Fibroblast of lung (primary cell): ENCODE data around the gene TGFB2. TPM values are rescaled to one million over a fixed set of nuclear protein-coding genes. Genes with fewer than 3 reads are reported as not detected.

ENCODE experiments used
- DNase-seq, 2 donors: peaks; one replicate each; pipeline versions ENCODE4 v3.0.0 to v3.0.0-alpha.2; 2010; ENCODE audit warnings: low read depth in 2 of 2
- H2AFZ ChIP-seq: 2 replicates; pipeline ENCODE4 v1.5.1; 2012; ENCODE audit warnings: low read length, control low read depth, inconsistent platforms
- H3K27ac ChIP-seq: 2 replicates; pipeline ENCODE4 v1.5.1; 2011; ENCODE audit warnings: low read length, control low read depth; ENCODE audit not compliant: insufficient read depth
- H3K27me3 ChIP-seq: 2 replicates; pipeline ENCODE4 v1.5.1; 2011; ENCODE audit warnings: mild to moderate bottlenecking, low read length; ENCODE audit not compliant: control insufficient read depth, insufficient read depth
- H3K36me3 ChIP-seq: 2 replicates; pipeline ENCODE4 v1.5.1; 2011; ENCODE audit warnings: low read length; ENCODE audit not compliant: control insufficient read depth, insufficient read depth
- H3K4me1 ChIP-seq: 2 replicates; pipeline ENCODE4 v1.5.1; 2011; ENCODE audit warnings: low read length; ENCODE audit not compliant: control insufficient read depth, insufficient read depth; ENCODE audit errors: extremely low read depth
- H3K4me2 ChIP-seq: 2 replicates; pipeline ENCODE4 v1.5.1; 2011; ENCODE audit warnings: low read length, control low read depth; ENCODE audit not compliant: insufficient read depth; ENCODE audit errors: extremely low read depth
- H3K4me3 ChIP-seq, 4 experiments: fragments of 200-600 bp in 1 of 4; sonication (generic) in 1 of 4; replicated peaks in 1 of 4; 2 replicates each; pipeline ENCODE4 v1.5.1; 2011 to 2016; ENCODE audit warnings: low read length in 4 of 4, low read depth in 3 of 4, mild to moderate bottlenecking in 3 of 4, control low read depth in 2 of 4, inconsistent platforms in 1 of 4, mixed read lengths in 1 of 4; ENCODE audit not compliant: insufficient read depth in 1 of 4; ENCODE audit errors: control extremely low read depth in 1 of 4
- H3K79me2 ChIP-seq: 2 replicates; pipeline ENCODE4 v1.5.1; 2012; ENCODE audit warnings: mild to moderate bottlenecking, low read length, inconsistent platforms; ENCODE audit not compliant: control insufficient read depth, insufficient read depth
- H3K9ac ChIP-seq: 2 replicates; pipeline ENCODE4 v1.5.1; 2011; ENCODE audit warnings: mild to moderate bottlenecking, low read length, control low read depth; ENCODE audit not compliant: insufficient read depth
- H3K9me3 ChIP-seq: 2 replicates; pipeline ENCODE4 v1.5.1; 2012; ENCODE audit warnings: low read depth, low read length; ENCODE audit not compliant: control insufficient read depth, insufficient read depth
- H4K20me1 ChIP-seq: 2 replicates; pipeline ENCODE4 v1.5.1; 2011; ENCODE audit warnings: low read length; ENCODE audit not compliant: control insufficient read depth, insufficient read depth; ENCODE audit errors: extremely low read depth
- EZH2 ChIP-seq: IDR thresholded peaks from 2 replicates; pipeline ENCODE4 v1.5.1; 2012; ENCODE audit warnings: low read length, control low read depth, mild to moderate bottlenecking; ENCODE audit errors: missing control alignments
- polyA plus RNA-seq, 2 donors: library from polyadenylated mRNA; depleted of rRNA in 1 of 2; stranded (reverse) in 1 of 2; unstranded in 1 of 2; fragments of >200 nt; gene quantifications; 2 replicates each; pipeline ENCODE4 v1.2.1, GENCODE V29; 2011 to 2012; ENCODE audit warnings: missing spikeins in 1 of 2
- total RNA-seq: library from RNA; depleted of rRNA; stranded (reverse); fragments of >200 nt; gene quantifications from 2 replicates; pipeline ENCODE4 v1.2.1, GENCODE V29; 2014
- TF ChIP-seq, protein P1 (sequence below), 2 donors: IDR thresholded peaks in 1 of 2; conservative IDR thresholded peaks in 1 of 2; 1 replicate in 1 of 2; 2 replicates in 1 of 2; pipeline ENCODE4 v1.5.1; 2011 to 2012; ENCODE audit warnings: low read length in 2 of 2, control low read depth in 1 of 2, inconsistent platforms in 1 of 2, low read depth in 1 of 2, mild to moderate bottlenecking in 1 of 2

The TGFB2 gene
- total and polyA plus RNA-seq, 2 donors (not counting 1 experiment from before 2014, with no cell fraction given), result 13.9 to 29.1 TPM

DNA sequence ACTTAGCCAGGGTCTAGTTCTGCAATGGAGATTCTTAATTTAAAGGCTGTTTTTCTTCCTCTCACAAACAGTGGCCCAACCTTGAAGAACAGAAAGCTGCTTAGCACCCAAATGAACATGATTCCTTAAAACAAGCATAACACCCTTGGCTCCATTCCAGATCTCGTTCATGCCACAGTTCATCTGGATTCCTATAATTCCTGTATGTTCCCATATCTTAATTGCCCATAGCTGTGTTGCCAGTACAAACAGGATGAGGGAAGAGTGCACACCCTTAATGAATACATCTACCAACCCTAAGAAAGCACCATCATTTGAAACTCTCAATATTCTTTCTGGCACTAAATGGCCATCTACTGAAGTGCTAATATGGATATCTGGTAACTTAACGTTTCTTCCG lies 45.5 kb downstream of the TGFB2 start:
- Histone ChIP-seq H3K27ac (no peak overlapping the region), H3K79me2 (no peaks in the 10 kb centered on the region), H3K4me2 (no peak overlapping the region), H3K9ac (no peak overlapping the region), H2AFZ (no peak overlapping the region), H3K27me3 (no peaks in the 10 kb centered on the region), H3K36me3 (no peaks in the 10 kb centered on the region), H4K20me1 (no peaks in the 10 kb centered on the region), H3K4me3 (no peak overlapping the region), H3K9me3 (no peaks in the 10 kb centered on the region), H3K4me1 (no peaks in the 10 kb centered on the region)
- DNase-seq, result peak in 1 of 2 donors; percentile 84
- TF ChIP-seq EZH2, result no peak
- TF ChIP-seq, protein P1, sequence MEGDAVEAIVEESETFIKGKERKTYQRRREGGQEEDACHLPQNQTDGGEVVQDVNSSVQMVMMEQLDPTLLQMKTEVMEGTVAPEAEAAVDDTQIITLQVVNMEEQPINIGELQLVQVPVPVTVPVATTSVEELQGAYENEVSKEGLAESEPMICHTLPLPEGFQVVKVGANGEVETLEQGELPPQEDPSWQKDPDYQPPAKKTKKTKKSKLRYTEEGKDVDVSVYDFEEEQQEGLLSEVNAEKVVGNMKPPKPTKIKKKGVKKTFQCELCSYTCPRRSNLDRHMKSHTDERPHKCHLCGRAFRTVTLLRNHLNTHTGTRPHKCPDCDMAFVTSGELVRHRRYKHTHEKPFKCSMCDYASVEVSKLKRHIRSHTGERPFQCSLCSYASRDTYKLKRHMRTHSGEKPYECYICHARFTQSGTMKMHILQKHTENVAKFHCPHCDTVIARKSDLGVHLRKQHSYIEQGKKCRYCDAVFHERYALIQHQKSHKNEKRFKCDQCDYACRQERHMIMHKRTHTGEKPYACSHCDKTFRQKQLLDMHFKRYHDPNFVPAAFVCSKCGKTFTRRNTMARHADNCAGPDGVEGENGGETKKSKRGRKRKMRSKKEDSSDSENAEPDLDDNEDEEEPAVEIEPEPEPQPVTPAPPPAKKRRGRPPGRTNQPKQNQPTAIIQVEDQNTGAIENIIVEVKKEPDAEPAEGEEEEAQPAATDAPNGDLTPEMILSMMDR (conservative IDR thresholded peaks at IDR 0.05 in 1 of 2, IDR thresholded peaks at IDR 0.05 in 1 of 2; ENCODE audit: low read depth in 1 of 2, low read length in 2 of 2), result no peak

DNA sequence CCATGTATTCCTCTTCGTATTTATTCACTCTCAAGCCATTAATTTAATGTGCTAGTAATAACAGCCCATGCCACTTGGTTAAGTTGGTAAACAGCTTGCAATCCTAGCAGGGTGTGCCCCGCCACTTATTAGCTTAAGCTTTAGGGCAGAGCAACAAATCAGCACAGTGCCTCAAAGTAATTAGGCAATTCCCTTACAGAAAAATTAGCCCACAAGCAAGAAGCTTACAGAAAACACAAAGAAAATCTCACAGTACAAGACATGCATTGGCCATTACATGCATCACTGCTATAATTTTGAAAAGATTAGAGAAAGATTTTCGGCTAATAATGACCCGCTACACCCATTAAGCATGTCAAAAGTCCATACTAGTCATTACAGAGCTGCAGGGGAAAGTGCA lies 47.6 kb downstream of the TGFB2 start:
- H2AFZ ChIP-seq, result no peak overlapping the region
- TF ChIP-seq EZH2, result no peak
- TF ChIP-seq, protein P1 (conservative IDR thresholded peaks at IDR 0.05 in 1 of 2, IDR thresholded peaks at IDR 0.05 in 1 of 2; ENCODE audit: low read depth in 1 of 2, low read length in 2 of 2), result no peak
- no peaks in the 10 kb centered on the region for H3K36me3 ChIP-seq
- no peak overlapping the region for H3K4me3 ChIP-seq
- H3K79me2 ChIP-seq, result no peaks in the 10 kb centered on the region
- H3K4me2 ChIP-seq, result no peak overlapping the region
- no peak overlapping the region for H3K27ac ChIP-seq
- H3K9me3 ChIP-seq, result no peaks in the 10 kb centered on the region
- H3K27me3 ChIP-seq, result no peaks in the 10 kb centered on the region
- no peak for DNase-seq
- no peaks in the 10 kb centered on the region for H4K20me1 ChIP-seq
- no peaks in the 10 kb centered on the region for H3K4me1 ChIP-seq
- no peak overlapping the region for H3K9ac ChIP-seq

DNA sequence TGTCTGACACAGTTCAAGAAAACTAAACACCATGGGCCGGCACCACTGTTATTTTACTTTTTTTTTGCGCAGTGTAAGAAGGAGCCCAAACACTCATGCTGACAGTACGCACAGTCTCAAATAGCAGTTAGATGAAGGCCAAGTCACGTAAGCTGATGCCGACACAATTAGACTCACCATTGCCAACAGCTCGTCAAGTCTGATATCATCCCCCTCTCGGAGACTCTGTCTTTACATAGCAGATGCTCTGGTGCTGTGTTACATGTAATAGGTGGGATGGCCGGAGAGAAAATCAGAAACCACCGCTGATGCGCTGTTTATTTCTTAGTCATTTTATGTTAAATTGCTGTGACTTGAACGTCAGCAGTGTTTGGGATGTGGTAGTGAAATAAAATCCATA lies 49.3 kb downstream of the TGFB2 start:
- Histone ChIP-seq H3K9ac (no peak overlapping the region), H3K79me2 (no peaks in the 10 kb centered on the region), H3K4me3 (no peak overlapping the region), H3K4me1 (no peaks in the 10 kb centered on the region), H2AFZ (no peak overlapping the region), H3K9me3 (no peaks in the 10 kb centered on the region), H3K27ac (no peak overlapping the region), H3K27me3 (no peaks in the 10 kb centered on the region), H3K4me2 (no peak overlapping the region), H3K36me3 (no peaks in the 10 kb centered on the region), H4K20me1 (no peaks in the 10 kb centered on the region)
- peak in 1 of 2 donors; percentile 40 for DNase-seq
- TF ChIP-seq EZH2, result no peak
- TF ChIP-seq, protein P1 (conservative IDR thresholded peaks at IDR 0.05 in 1 of 2, IDR thresholded peaks at IDR 0.05 in 1 of 2; ENCODE audit: low read depth in 1 of 2, low read length in 2 of 2), result no peak
